Putamen (tissue), 1 donor: ENCODE measurements around the gene MUC22.
"Not testable (repeated sequence)": the region's sequence is repeated elsewhere in the genome, so short reads cannot be mapped to it uniquely, and the experiment has no call there.

Experiments used
- DNase-seq: peaks from one replicate; pipeline ENCODE4 v3.0.0-alpha.2; 2016; ENCODE audit warnings: low spot score

MUC22 gene

GRCh38 chr6:31038559-31038958, 28.3 kb downstream of the MUC22 start:
- DNase-seq: no peak

- no peak for DNase-seq
Measured at GRCh38 chr6:31040801-31041200, 30.5 kb downstream of the MUC22 start.

GRCh38 chr6:31041372-31041974, 31.2 kb downstream of the MUC22 start:
- DNase-seq: no peak

GRCh38 chr6:31042806-31043205, 32.5 kb downstream of the MUC22 start:
- DNase-seq: no peak

- DNase-seq: no peak
Measured at GRCh38 chr6:31048099-31048498, 37.8 kb downstream of the MUC22 start.

- no peak for DNase-seq
Measured at GRCh38 chr6:31049518-31049917, 39.2 kb downstream of the MUC22 start.

- not testable (repeated sequence) for DNase-seq
Measured at GRCh38 chr6:31053187-31053586, 42.9 kb downstream of the MUC22 start.

- no peak for DNase-seq
Measured at GRCh38 chr6:31053873-31054272, 43.6 kb downstream of the MUC22 start.

- no peak for DNase-seq
Measured at GRCh38 chr6:31055441-31055840, 45.2 kb downstream of the MUC22 start.

GRCh38 chr6:31057426-31058003, 47.2 kb downstream of the MUC22 start:
- no peak for DNase-seq

- peak; percentile 56 for DNase-seq
Measured at GRCh38 chr6:31058128-31058894, 48.0 kb downstream of the MUC22 start.

- no peak for DNase-seq
Measured at GRCh38 chr6:31060145-31060544, 49.9 kb downstream of the MUC22 start.

GRCh38 chr6:31063906-31064435, 53.7 kb downstream of the MUC22 start:
- no peak for DNase-seq

GRCh38 chr6:31065556-31065955, 55.3 kb downstream of the MUC22 start:
- no peak for DNase-seq

- DNase-seq: not testable (repeated sequence)
Measured at GRCh38 chr6:31067028-31067427, 56.8 kb downstream of the MUC22 start.

GRCh38 chr6:31067891-31068668, 57.8 kb downstream of the MUC22 start:
- not testable (repeated sequence) for DNase-seq

- peak; percentile 91 for DNase-seq
Measured at GRCh38 chr6:31068669-31069340, 58.5 kb downstream of the MUC22 start.

- peak; percentile 85 for DNase-seq
Measured at GRCh38 chr6:31070711-31071197, 60.5 kb downstream of the MUC22 start.

GRCh38 chr6:31074401-31074800, 64.1 kb downstream of the MUC22 start:
- DNase-seq: no peak

- DNase-seq: no peak
Measured at GRCh38 chr6:31075528-31075927, 65.3 kb downstream of the MUC22 start.

GRCh38 chr6:31076611-31077010, 66.3 kb downstream of the MUC22 start:
- DNase-seq: no peak
